Tibial nerve (tissue), 4 donors: Measurements from ENCODE around the gene HECW1.

Experiments
- CTCF ChIP-seq, 5 experiments: fragments of 200-600 bp in 3 of 5; fragments of 450-650 bp in 2 of 5; sonication (generic) in 3 of 5; IDR thresholded peaks; one replicate each; pipeline ENCODE4 v1.5.1; 2016 to 2019; ENCODE audit warnings: antibody characterized with exemption in 5 of 5, mild to moderate bottlenecking in 3 of 5, moderate library complexity in 2 of 5
- EP300 ChIP-seq, 2 donors: sonication (generic); formaldehyde crosslinking; IDR thresholded peaks; one replicate each; pipeline ENCODE4 v1.6.1; 2017; ENCODE audit warnings: antibody characterized with exemption in 2 of 2, mild to moderate bottlenecking in 1 of 2
- POLR2A ChIP-seq, 2 donors: fragments of 450-650 bp; IDR thresholded peaks; one replicate each; pipeline ENCODE4 v1.6.1; 2017; ENCODE audit warnings: antibody characterized with exemption in 2 of 2, mild to moderate bottlenecking in 2 of 2, moderate library complexity in 2 of 2

GRCh38 chr7:43249823-43250145, 137.3 kb downstream of the HECW1 start:
- TF ChIP-seq CTCF (IDR thresholded peaks at IDR 0.05) = no peak
- TF ChIP-seq POLR2A (IDR thresholded peaks at IDR 0.05) = no peak
- TF ChIP-seq EP300 (IDR thresholded peaks at IDR 0.05) = no peak
